ENCODE data around the gene SPEN. TPM values are rescaled to one million over a fixed set of nuclear protein-coding genes. Genes with fewer than 3 reads are reported as not detected.

Gene SPEN
- total and polyA plus RNA-seq, 10 of the 15 experiments (the other 5 are each of a cell fraction or from before 2014, with no cell fraction given) = 5.2 to 58.7 (median 20.1) TPM

- no peak for DNase-seq (ENCODE audit: low read depth, low spot score)
- CTCF ChIA-PET = interaction anchor here (1.1 to 1.6 kb wide), 2 partner anchors 18 to 116 kb away, joined by 3 to 7 read pairs; no protein-coding TSS in a partner anchor
- POLR2A ChIA-PET = no interaction called here
- BruUV-seq (replicated peaks) = no TSS peak
- FAIRE-seq = no peak
- no peaks in the 10 kb centered on the region for H3K4me1 ChIP-seq (ENCODE audit: control insufficient read depth, insufficient read depth, low read length)
- no peaks in the 10 kb centered on the region for H3K27me3 ChIP-seq (replicated peaks in 1 of 2; ENCODE audit: control insufficient read depth in 2 of 2, insufficient read depth in 2 of 2, low read length in 1 of 2)
- SMC1A ChIA-PET (ENCODE audit: uncharacterized antibody, unreplicated experiment) = interaction anchor here (1.4 kb wide), 1 partner anchor 115 kb away, joined by 3 read pairs; no protein-coding TSS in a partner anchor
- no peaks in the 10 kb centered on the region for H3K79me2 ChIP-seq (ENCODE audit: control insufficient read depth, insufficient read depth, low read length)
- no peak overlapping the region for H3K27ac ChIP-seq (ENCODE audit: control insufficient read depth, insufficient read depth)
- no peaks in the 10 kb centered on the region for H4K20me1 ChIP-seq (ENCODE audit: control insufficient read depth, insufficient read depth)
- no peak overlapping the region for H2AFZ ChIP-seq (ENCODE audit: control insufficient read depth, low read depth, low read length)
- WGBS (ENCODE audit: insufficient coverage, insufficient replicate concordance, low lambda C conversion rate, missing lambda C conversion rate) = 95% methylated on average over 18 of the region's 19 CpGs
- ATAC-seq = no peak
- intact Hi-C loops (cut with micrococcal nuclease; ENCODE audit: unreplicated experiment) (no loop called here), in situ Hi-C loops (cut with MboI) (no loop called here)
- H3K9ac ChIP-seq (ENCODE audit: control insufficient read depth, insufficient read depth, low read length) = no peak overlapping the region
- H3K4me2 ChIP-seq (ENCODE audit: control insufficient read depth, insufficient read depth) = no peak overlapping the region
- H3K9me3 ChIP-seq (replicated peaks; ENCODE audit: control insufficient read depth, insufficient read depth, low read length) = no peaks in the 10 kb centered on the region
- RAD21 ChIA-PET (ENCODE audit: unreplicated experiment) = interaction anchor here (1.8 kb wide), 1 partner anchor 116 kb away, joined by 8 read pairs; no protein-coding TSS in a partner anchor
- peaks cover 26 to 59% of the 10 kb centered on the region in 2 experiments for H3K36me3 ChIP-seq (ENCODE audit: control insufficient read depth in 2 of 2, insufficient read depth in 2 of 2, low read length in 1 of 2)
- TF ChIP-seq EED (IDR thresholded peaks at IDR 0.05; ENCODE audit: low read depth) = no peak
- TF ChIP-seq CHD4 (IDR thresholded peaks at IDR 0.05) = no peak
- no peak for TF ChIP-seq ZBTB4 (CRISPR knock-in tag; IDR thresholded peaks at IDR 0.05)
- no peak for TF ChIP-seq SP1 (IDR thresholded peaks at IDR 0.05; ENCODE audit: low read depth, low read length)
- TF ChIP-seq CEBPB (IDR thresholded peaks at IDR 0.05; ENCODE audit: borderline replicate concordance in 1 of 2, low read depth in 2 of 2, low read length in 2 of 2) = no peak
- no peak for TF ChIP-seq E4F1 (IDR thresholded peaks at IDR 0.05; ENCODE audit: borderline replicate concordance, partially characterized antibody)
- no peak for TF ChIP-seq PRDM15 (CRISPR knock-in tag; IDR thresholded peaks at IDR 0.05)
- no peak for TF ChIP-seq RB1 (IDR thresholded peaks at IDR 0.05; ENCODE audit: borderline replicate concordance)
- no peak for TF ChIP-seq NFYA (IDR thresholded peaks at IDR 0.05; ENCODE audit: borderline replicate concordance, low read depth, low read length)
- no peak for TF ChIP-seq BMI1 (IDR thresholded peaks at IDR 0.05; ENCODE audit: borderline replicate concordance)
- TF ChIP-seq SREBF2 (IDR thresholded peaks at IDR 0.05; ENCODE audit: low read length) = no peak
- no peak for TF ChIP-seq ZNF217 (IDR thresholded peaks at IDR 0.05)
- TF ChIP-seq STAT1 (conservative IDR thresholded peaks at IDR 0.05) = no peak
- TF ChIP-seq IKZF1 (conservative IDR thresholded peaks at IDR 0.05) = no peak
- H3K4me3 ChIP-seq = no peak overlapping the region
Measured at GRCh38 chr1:15931884-15932283, 84.4 kb downstream of the SPEN start.
